Measurements from ENCODE around the gene ALDH3B2.
A peak's percentile ranks its signal among the peaks of the same experiment; 100 is the strongest.
"Not testable (repeated sequence)": the region's sequence is repeated elsewhere in the genome, so short reads cannot be mapped to it uniquely, and the experiment has no call there.

Gene ALDH3B2

GRCh38 chr11:67642173-67643120, 32.0 kb downstream of the ALDH3B2 start:
- DNase-seq (ENCODE audit: low read depth in 2 of 2), result no peak

- DNase-seq (ENCODE audit: low read depth in 2 of 2), result no peak
Measured at GRCh38 chr11:67641338-67642172, 32.9 kb downstream of the ALDH3B2 start.

DNA sequence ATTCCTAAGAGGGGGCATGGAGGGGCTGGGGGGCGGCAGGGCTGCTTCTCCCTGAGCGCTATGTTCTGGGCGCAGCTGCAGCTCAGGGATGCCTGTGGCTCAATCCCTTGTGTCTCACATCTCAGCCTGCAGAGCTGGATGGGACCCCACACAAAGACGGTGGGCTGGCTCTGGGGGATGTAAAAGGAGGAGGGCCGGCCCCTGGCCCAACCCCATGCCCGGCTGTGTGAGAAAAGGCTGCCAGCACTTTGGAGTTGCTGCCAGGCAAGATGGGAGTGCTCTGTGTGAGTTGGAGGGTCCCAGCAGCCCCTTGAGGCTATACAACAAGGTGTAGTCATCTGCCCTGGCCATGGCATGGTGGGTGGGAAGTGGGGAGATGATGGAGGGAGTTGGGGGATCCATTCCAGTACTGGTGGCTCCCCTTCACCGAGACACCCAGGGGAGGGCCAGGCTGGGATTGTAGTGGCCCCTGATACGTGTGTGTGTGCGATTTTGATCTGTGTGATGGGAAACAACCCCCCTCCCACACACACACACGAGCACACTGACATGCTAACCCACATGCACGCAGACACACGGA, 33.6 kb downstream of the ALDH3B2 start:
- DNase-seq (ENCODE audit: low read depth in 2 of 2), result no peak

DNA sequence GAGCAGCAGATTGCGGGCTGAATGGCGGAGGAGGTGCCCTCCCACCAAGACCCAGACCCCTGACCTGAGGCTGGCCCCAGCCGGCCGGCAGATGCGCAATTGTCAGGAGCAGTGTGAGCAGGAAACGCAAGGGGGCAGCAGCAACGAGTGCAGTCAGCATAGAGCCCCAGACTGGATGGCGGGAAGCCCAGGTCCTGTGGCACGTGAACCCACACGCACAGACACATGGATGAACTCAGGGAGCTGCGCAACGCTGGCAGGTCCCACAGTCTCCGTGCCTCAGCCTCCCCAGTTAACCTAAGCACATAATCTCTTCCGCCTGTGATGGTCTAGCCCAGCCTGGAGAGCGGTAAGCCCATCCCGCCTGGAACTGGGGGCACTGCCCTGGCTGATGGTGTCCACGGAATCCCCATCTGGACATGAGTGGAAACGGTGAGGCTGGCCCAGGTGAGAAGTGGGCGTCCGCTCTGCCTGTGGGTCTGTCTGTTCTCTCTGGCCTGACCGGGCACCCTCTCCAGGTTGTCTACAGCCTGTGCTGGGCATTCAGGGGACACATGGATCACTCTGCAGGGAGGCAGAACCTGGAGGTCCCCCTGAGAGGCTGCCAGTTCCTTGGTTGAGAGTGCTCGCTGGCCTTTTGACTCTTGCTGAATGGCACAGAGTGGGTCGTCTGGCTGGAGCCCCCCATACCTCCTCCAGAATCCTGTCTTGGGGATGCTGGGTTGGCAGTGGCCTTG, 34.2 kb downstream of the ALDH3B2 start:
- peak in 1 of 2 donors; percentile 30 for DNase-seq (ENCODE audit: low read depth in 2 of 2)

- no peak for DNase-seq (ENCODE audit: low read depth in 2 of 2)
Measured at GRCh38 chr11:67639438-67639859, 35.0 kb downstream of the ALDH3B2 start, which contains the start of gene TBX10. TBX10 (minus strand) TSS chr11:67639763; CDS start chr11:67639472, 291 bp downstream.

DNA sequence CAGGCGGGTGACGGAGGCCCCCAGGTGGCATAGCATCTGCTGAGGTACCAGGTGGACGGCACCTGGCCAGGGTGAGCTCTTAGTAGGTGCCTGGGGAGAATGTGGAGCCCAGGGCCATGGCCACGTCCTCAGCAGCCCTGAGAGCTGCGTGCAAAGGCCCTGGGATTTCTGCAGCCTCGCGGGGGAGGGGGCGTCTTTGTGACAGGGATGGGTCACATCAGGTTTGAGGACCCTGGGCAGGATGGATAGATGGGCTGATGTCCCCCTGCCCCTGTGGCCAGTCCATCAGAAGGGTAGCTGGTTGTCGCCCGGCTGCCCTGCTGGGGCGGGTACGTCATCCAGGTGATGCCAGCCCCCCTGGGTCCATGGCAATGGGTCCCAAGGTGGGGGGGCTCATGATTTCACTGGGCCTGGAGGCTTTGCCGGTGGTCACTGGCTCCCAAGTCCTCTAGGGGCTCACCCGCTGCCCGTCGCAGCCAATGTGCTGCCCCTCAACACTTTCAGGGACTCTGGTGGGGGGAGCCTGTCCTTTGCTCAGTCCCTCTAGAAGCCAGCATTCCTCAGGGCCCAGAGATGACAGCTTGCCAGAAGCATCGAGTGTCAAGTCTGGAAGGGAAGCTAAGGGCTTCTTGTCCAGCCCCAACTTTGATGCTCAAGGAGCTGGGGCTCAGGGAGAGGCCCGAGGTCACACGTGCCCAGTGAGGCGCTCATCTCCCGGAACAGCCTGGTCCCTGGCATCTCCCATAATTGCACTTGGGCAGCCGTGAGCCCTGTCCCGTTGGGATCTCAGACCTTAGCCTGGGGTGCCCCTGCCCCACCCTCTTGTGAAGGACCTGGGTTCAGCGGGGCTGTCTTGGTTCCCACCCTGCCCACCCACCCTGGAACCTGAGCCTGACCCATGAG, 35.6 kb downstream of the ALDH3B2 start:
- DNase-seq (ENCODE audit: low read depth in 2 of 2), result no peak

- DNase-seq (ENCODE audit: low read depth in 2 of 2), result not testable (repeated sequence)
Measured at GRCh38 chr11:67637441-67637840, 37.0 kb downstream of the ALDH3B2 start.

GRCh38 chr11:67636962-67637361, 37.5 kb downstream of the ALDH3B2 start:
- DNase-seq (ENCODE audit: low read depth in 2 of 2), result no peak

DNA sequence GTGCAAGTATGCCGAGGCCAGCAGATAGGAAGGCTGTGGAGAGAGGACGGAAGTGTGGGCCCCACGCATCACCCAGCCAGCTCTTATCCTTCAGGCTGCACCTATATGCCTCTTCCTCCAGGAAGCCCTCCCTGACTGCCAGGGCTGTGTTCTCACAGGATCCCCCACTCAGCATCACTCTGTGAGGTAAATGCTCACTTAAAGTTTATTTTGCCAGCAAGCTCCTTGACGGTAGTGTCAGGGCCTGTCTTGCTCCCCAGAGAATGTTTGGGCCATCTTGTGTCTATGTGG, 39.2 kb downstream of the ALDH3B2 start:
- DNase-seq (ENCODE audit: low read depth in 2 of 2), result no peak

DNA sequence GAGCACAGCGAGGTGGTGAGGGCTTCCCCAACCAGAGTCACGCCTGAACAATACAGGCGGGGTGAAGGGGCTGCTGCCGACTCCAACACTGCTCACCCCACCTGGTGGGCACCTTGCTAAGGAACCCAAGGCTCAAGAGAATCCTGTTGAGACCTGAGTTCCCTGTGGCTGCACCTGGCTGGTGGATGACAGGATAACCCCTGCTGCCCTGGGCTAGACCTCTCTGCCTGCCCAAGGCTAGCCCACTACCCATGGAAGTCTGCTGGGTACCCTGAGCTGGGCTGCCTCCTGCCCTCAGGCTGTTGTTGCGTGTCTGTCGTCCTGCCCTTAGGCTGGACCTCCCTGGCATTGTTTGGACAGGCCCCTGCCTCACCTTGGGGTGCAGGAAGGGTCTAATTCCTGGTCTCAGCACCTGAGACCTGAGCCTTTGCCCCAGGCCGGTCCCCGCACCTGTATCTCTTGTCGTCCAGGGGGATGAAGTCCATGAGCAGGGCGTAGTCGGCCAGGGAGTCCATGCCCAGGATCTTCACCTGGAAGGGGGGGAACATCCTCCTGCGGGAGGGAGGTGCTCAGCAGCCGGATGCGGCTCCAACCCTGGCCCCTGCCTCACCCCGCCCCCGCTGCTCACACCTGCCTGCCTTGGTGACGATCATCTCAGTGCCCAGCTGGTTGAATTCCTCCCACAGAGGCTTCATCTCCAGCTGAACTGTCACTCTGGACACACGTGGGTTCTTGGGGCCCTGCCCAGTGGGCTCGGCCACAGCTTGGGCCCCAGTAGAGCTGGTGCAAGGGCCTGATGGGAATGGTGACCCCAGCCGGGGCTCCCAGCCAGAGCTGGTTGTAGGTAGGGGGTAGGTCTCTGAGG, 39.8 kb downstream of the ALDH3B2 start:
- DNase-seq (ENCODE audit: low read depth in 2 of 2), result no peak

- DNase-seq (ENCODE audit: low read depth in 2 of 2), result no peak
Measured at GRCh38 chr11:67633758-67634365, 40.6 kb downstream of the ALDH3B2 start.

DNA sequence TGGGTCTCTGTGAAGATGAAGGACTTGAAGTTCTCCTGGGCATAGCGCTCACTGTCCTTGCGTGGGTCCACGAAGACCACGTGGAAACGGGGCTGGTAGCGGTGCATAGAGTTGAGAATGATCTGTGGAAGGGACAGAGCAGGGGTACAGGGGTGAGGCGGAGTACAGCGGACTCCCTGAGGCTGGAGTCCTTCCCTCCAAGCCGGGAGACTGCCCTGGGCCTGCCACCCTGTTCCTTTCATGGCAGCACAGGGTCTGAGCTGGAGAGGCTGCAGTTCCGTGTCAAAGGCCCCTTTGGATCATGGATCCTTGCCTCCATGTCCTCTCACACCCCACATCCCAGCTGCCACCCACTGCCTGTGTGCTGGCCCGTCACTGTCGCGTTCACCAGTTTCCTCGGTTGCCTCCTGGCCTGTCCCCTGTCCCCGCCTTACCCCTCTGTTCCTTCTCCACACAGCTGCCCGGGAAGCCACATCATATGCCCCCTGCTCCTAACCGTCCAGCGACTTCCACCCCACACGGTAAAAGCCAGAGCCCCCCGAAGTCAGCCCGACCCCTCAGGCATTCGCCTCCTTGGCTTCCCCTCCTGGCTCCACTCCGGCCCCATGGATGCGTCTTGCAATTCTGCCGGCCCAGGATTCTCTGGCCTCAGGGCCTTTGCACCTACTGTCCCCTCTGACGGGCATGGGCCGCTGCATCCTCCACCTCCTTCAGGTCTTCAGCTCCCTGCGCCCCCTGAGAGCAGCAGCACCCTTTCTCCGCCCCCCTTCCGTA, 41.3 kb downstream of the ALDH3B2 start:
- DNase-seq (ENCODE audit: low read depth in 2 of 2), result no peak

DNA sequence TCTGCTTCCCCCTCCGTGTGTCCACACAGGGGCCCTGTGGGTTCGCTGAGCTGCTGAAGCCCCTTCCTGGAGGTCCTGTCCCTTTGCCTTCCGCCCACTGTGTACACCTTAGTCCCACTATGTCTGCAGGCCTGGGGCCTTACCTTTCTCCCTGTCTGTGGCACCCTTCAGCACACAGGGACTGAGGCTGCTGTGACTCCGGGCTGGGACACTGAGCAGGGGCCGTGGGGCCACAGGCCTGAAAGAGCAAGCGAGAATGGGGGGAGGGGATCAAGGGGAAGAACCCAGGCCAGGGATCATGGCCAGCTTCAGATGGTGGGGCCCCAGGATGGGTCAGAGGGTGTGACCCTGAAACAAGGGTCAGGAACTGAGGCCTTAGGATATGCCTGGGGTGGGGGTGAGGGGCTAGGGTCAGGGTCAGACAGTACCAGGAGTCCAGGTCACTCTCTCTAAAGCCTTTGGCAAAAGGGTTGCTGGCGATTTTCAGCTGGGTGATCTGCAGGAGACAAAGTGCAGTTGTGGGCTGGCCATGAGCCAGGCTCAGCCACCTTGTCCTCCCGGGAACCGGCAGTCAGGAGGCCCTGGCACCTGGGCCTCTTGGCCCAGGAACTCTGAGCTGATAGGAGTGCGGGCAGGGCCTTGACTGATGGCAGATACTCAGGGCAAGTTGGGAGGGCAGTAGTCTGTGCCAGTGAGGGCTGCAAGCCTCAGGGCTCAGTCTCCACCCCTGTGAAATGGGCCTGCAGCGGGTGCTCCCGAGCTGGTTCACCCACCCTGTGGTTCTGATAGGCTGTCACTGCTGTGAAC, 42.0 kb downstream of the ALDH3B2 start:
- DNase-seq (ENCODE audit: low read depth in 2 of 2), result no peak

DNA sequence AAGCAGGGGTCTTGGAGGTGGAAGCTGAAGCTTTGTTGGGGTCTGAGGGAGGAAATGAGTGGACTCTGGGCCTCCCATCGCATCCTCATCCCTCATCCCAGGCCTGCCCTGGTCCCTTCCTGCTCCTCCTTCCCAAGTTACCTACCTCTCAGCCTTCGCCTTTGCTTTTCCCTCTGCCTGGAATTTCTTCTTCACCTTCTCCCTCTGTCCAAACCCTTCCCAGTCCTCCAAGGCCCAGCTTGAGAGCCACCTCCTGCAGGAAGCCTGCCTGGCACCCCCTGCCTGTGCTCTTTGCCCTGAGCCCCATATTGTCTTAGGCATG, 42.6 kb downstream of the ALDH3B2 start:
- DNase-seq (ENCODE audit: low read depth in 2 of 2), result no peak

DNA sequence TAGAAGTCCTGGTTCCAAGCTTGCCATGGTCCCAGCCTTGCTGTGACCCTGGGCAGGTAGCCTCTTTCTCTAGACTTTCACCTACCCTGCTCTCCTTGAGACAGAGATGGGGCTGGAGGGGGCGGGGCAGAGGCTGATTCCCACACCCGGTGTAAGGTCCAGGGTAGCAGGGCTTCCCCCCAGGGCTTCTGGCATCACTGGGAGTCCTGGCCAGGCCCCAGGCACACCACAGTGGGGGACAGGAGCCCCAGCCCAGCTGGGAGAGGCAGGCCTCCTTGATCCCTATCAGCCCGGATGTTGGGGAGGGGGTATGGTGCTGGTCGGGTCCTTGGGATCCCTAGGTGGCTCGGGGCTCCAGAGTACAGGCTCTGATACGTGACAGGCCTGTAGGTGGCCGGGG, 43.0 kb downstream of the ALDH3B2 start:
- DNase-seq (ENCODE audit: low read depth in 2 of 2), result no peak

- no peak for DNase-seq (ENCODE audit: low read depth in 2 of 2)
Measured at GRCh38 chr11:67630943-67631331, 43.5 kb downstream of the ALDH3B2 start.

DNA sequence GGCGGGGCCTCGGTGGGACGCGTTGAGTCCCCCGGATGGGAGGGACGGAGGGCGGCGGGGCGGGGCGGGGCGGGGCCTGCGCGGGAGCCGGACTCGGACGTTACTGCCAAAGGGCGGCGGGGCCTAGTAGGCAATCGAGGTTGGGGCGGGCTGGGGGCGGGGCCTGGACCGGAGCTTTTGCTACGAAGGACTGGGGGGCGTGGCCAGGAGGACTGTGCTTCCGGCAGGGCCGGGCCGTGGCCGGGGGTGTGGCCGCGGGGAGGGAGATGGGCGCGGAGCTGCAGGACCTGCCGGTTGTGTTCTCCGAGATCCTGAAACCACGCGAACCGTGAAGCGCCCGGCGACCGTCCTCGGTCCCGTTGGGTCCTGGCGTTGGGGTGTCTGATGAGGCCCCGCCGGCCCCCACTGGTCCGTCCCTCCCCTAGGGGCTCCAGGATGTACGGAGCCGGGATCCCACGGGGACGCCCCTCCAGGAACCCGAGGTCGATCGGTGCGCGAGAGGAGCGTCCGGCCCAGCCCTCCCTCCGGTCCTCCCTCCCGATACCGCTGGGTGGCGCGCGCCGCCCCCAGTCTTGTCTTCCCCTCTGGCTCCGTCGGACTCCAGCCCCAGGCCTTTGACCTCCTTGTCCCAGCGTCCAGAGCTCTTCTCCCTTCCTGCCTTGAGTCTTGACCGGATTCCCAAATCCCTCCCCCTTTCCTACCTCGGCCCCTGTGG, 44.0 kb downstream of the ALDH3B2 start:
- peak; percentile 86 to 89 for DNase-seq (ENCODE audit: low read depth in 2 of 2)
